HepG2 (cell line): ENCODE measurements around the gene ATAD1. TPM values are rescaled to one million over a fixed set of nuclear protein-coding genes. Genes with fewer than 3 reads are reported as not detected.

Experiments used
- FOXA3 ChIP-seq: IDR thresholded peaks from 2 replicates; pipeline ENCODE4 v1.6.1; 2016; ENCODE audit warnings: missing genetic modification reagents, missing compliant biosample characterization
- FOXM1 ChIP-seq: sonication (generic); formaldehyde crosslinking; IDR thresholded peaks from 2 replicates; pipeline ENCODE4 v1.5.0; 2020; ENCODE audit warnings: missing genetic modification reagents
- FOXP1 ChIP-seq, 2 experiments: fragments of 450-650 bp in 1 of 2; IDR thresholded peaks; 2 replicates each; pipeline ENCODE4 v1.6.1; 2017 to 2018; ENCODE audit warnings: antibody characterized with exemption in 1 of 2
- KMT2B ChIP-seq: IDR thresholded peaks from 2 replicates; pipeline ENCODE4 v1.6.1; 2016; ENCODE audit warnings: missing genetic modification reagents, missing compliant biosample characterization
- MEIS2 ChIP-seq: sonication (generic); formaldehyde crosslinking; IDR thresholded peaks from 2 replicates; pipeline ENCODE4 v1.9.0; 2021; ENCODE audit warnings: mild to moderate bottlenecking, missing genetic modification reagents
- MLLT10 ChIP-seq: sonication (generic); formaldehyde crosslinking; IDR thresholded peaks from 2 replicates; pipeline ENCODE4 v1.4.0; 2020; ENCODE audit warnings: missing genetic modification reagents
- RBFOX2 ChIP-seq: fragments of 200-400 bp; formaldehyde crosslinking; IDR thresholded peaks from 2 replicates; pipeline ENCODE4 v1.6.1; 2017; ENCODE audit warnings: low read depth, mild to moderate bottlenecking, low read length
- RBM39 ChIP-seq: fragments of 200-400 bp; formaldehyde crosslinking; IDR thresholded peaks from one replicate; pipeline ENCODE4 v1.6.1; 2018; ENCODE audit warnings: antibody characterized with exemption, mild to moderate bottlenecking, low read depth, low read length; ENCODE audit not compliant: poor library complexity, severe bottlenecking
- RXRA ChIP-seq: sonication (generic); formaldehyde crosslinking; IDR thresholded peaks from 2 replicates; pipeline ENCODE4 v1.5.1; 2020; ENCODE audit warnings: missing genetic modification reagents
- SAP130 ChIP-seq: IDR thresholded peaks from 2 replicates; pipeline ENCODE4 v1.6.1; 2016; ENCODE audit warnings: low read depth
- YY1 ChIP-seq: IDR thresholded peaks from 2 replicates; pipeline ENCODE4 v1.6.1; 2011; ENCODE audit warnings: low read length, low read depth, moderate library complexity, mild to moderate bottlenecking; ENCODE audit not compliant: insufficient read depth, insufficient replicate concordance
- ZBTB7B ChIP-seq: sonication (generic); formaldehyde crosslinking; IDR thresholded peaks from 2 replicates; pipeline ENCODE4 v1.4.0; 2020; ENCODE audit warnings: missing genetic modification reagents
- ZNF101 ChIP-seq: sonication (generic); formaldehyde crosslinking; IDR thresholded peaks from 2 replicates; pipeline ENCODE4 v1.4.0; 2020; ENCODE audit warnings: mild to moderate bottlenecking, low read depth, missing genetic modification reagents, borderline replicate concordance
- ZNF136 ChIP-seq: sonication (generic); formaldehyde crosslinking; IDR thresholded peaks from 2 replicates; pipeline ENCODE4 v1.8.1; 2022; ENCODE audit warnings: low read depth, mild to moderate bottlenecking, moderate library complexity, missing genetic modification reagents
- ZNF253 ChIP-seq: sonication (generic); formaldehyde crosslinking; IDR thresholded peaks from 2 replicates; pipeline ENCODE4 v1.8.0; 2022; ENCODE audit warnings: mild to moderate bottlenecking, missing genetic modification reagents, borderline replicate concordance
- polyA plus RNA-seq, 8 experiments: library from polyadenylated mRNA; depleted of rRNA in 3 of 8; stranded (reverse) in 7 of 8; unstranded in 1 of 8; fragments of >200 nt; fragmentation: Illumina TruSeq in 4 of 8; extraction: Trizol in 4 of 8; gene quantifications; 2 replicates each; pipeline versions ENCODE4 v1.2.1 to v1.2.3, GENCODE V29; 2011 to 2016; ENCODE audit warnings: low read depth in 4 of 8, missing spikeins in 1 of 8, mixed read lengths in 1 of 8; ENCODE audit not compliant: insufficient read depth in 1 of 8
- total RNA-seq, 5 experiments: library from RNA; depleted of rRNA; stranded (reverse); fragments of >200 nt; fragmentation: Illumina TruSeq; extraction: Trizol; gene quantifications; 2 replicates each; pipeline ENCODE4 v1.2.3, GENCODE V29; 2016; ENCODE audit warnings: low read depth in 1 of 5
- TF ChIP-seq, protein P1 (sequence below): sonication (generic); formaldehyde crosslinking; IDR thresholded peaks from 2 replicates; pipeline ENCODE4 v1.5.0; 2020; ENCODE audit warnings: mild to moderate bottlenecking, missing genetic modification reagents, borderline replicate concordance
- TF ChIP-seq, protein P2 (sequence below): IDR thresholded peaks from 2 replicates; pipeline ENCODE4 v1.6.1; 2016; ENCODE audit warnings: mild to moderate bottlenecking
- TF ChIP-seq, protein P3 (sequence below): sonication (generic); formaldehyde crosslinking; conservative IDR thresholded peaks from 2 replicates; pipeline ENCODE4 v1.4.0; 2020; ENCODE audit warnings: mild to moderate bottlenecking, missing genetic modification reagents, moderate library complexity
- TF ChIP-seq, protein P4 (sequence below): sonication (generic); formaldehyde crosslinking; IDR thresholded peaks from 2 replicates; pipeline ENCODE4 v1.8.0; 2022; ENCODE audit warnings: mild to moderate bottlenecking, missing genetic modification reagents, borderline replicate concordance
- TF ChIP-seq, protein P5 (sequence below): sonication (generic); formaldehyde crosslinking; IDR thresholded peaks from 2 replicates; pipeline ENCODE4 v1.4.0; 2020; ENCODE audit warnings: missing genetic modification reagents

Gene ATAD1
- total and polyA plus RNA-seq, 2 of the 13 experiments (the other 11 are each of a cell fraction or from before 2014, with no cell fraction given) = 14.9 to 28.2 TPM

DNA sequence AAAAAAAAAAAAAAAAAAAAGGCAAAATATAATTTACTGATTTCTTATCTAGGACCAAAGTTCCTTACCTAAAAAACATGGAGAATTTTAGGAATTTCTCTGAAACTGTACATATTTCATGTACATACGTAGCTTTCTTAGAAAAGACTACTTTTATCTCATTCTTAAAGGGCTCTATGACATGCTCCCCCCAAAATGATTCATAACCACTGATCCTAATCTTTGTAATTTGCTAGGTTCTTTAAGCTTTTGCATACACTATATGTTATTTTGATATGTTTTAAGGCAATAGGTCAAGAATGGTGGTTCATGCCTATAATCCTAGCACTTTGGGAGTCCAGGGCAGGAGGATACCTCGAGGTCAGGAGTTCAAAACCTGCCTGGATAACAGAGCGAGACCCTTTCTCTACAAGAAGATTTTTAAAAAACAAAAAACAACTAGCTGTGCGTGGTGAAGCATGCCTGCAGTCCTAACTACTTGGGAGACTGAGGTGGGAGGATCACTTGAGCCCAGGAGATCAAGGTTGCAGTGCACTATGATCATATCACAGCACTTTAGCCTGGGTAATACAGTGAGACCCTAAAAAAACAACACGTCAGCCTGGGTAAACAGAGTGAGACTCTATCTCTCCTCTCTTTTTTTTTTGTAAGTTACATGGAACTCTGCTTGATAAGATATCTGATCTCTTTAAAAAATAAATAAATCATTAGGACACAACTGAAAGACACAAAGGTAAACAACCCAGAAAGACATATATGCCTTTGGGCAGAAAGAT is 54.8 kb downstream of the ATAD1 start (continued):
- TF ChIP-seq, protein P1, sequence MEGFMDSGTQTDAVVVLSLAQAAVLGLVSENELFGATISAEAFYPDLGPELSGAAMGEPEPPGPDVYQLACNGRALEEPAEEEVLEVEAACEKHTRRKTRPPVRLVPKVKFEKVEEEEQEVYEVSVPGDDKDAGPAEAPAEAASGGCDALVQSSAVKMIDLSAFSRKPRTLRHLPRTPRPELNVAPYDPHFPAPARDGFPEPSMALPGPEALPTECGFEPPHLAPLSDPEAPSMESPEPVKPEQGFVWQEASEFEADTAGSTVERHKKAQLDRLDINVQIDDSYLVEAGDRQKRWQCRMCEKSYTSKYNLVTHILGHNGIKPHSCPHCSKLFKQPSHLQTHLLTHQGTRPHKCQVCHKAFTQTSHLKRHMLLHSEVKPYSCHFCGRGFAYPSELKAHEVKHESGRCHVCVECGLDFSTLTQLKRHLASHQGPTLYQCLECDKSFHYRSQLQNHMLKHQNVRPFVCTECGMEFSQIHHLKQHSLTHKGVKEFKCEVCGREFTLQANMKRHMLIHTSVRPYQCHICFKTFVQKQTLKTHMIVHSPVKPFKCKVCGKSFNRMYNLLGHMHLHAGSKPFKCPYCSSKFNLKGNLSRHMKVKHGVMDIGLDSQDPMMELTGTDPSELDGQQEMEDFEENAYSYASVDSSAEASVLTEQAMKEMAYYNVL = no peak
- TF ChIP-seq MLLT10 (CRISPR knock-in tag) (no peak), FOXM1 (CRISPR knock-in tag) (no peak), MEIS2 (CRISPR knock-in tag) (no peak), ZNF101 (CRISPR knock-in tag) (no peak), ZNF253 (no peak), ZNF136 (CRISPR knock-in tag) (no peak), RBM39 (no peak), RBFOX2 (no peak), FOXA3 (CRISPR knock-in tag) (0 out of 2 replicates have a peak, but pooled peaks have one; percentile 11), ZBTB7B (CRISPR knock-in tag) (no peak), FOXP1 (IDR thresholded peaks at IDR 0.05) (no peak), FOXP1 (CRISPR knock-in tag; IDR thresholded peaks at IDR 0.05) (peak; percentile 21; the same call in 1 of the 2 replicates), SAP130 (CRISPR knock-in tag) (0 out of 2 replicates have a peak, but pooled peaks have one; percentile 24), KMT2B (CRISPR knock-in tag) (no peak), RXRA (no peak), YY1 (no peak)
- TF ChIP-seq, protein P2, sequence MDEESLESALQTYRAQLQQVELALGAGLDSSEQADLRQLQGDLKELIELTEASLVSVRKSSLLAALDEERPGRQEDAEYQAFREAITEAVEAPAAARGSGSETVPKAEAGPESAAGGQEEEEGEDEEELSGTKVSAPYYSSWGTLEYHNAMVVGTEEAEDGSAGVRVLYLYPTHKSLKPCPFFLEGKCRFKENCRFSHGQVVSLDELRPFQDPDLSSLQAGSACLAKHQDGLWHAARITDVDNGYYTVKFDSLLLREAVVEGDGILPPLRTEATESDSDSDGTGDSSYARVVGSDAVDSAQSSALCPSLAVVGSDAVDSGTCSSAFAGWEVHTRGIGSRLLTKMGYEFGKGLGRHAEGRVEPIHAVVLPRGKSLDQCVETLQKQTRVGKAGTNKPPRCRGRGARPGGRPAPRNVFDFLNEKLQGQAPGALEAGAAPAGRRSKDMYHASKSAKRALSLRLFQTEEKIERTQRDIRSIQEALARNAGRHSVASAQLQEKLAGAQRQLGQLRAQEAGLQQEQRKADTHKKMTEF (CRISPR knock-in tag) = no peak
- TF ChIP-seq, protein P3, sequence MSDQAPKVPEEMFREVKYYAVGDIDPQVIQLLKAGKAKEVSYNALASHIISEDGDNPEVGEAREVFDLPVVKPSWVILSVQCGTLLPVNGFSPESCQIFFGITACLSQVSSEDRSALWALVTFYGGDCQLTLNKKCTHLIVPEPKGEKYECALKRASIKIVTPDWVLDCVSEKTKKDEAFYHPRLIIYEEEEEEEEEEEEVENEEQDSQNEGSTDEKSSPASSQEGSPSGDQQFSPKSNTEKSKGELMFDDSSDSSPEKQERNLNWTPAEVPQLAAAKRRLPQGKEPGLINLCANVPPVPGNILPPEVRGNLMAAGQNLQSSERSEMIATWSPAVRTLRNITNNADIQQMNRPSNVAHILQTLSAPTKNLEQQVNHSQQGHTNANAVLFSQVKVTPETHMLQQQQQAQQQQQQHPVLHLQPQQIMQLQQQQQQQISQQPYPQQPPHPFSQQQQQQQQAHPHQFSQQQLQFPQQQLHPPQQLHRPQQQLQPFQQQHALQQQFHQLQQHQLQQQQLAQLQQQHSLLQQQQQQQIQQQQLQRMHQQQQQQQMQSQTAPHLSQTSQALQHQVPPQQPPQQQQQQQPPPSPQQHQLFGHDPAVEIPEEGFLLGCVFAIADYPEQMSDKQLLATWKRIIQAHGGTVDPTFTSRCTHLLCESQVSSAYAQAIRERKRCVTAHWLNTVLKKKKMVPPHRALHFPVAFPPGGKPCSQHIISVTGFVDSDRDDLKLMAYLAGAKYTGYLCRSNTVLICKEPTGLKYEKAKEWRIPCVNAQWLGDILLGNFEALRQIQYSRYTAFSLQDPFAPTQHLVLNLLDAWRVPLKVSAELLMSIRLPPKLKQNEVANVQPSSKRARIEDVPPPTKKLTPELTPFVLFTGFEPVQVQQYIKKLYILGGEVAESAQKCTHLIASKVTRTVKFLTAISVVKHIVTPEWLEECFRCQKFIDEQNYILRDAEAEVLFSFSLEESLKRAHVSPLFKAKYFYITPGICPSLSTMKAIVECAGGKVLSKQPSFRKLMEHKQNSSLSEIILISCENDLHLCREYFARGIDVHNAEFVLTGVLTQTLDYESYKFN (CRISPR knock-in tag) = peak; percentile 39; the same call in 1 of the 2 replicates
- TF ChIP-seq, protein P4, sequence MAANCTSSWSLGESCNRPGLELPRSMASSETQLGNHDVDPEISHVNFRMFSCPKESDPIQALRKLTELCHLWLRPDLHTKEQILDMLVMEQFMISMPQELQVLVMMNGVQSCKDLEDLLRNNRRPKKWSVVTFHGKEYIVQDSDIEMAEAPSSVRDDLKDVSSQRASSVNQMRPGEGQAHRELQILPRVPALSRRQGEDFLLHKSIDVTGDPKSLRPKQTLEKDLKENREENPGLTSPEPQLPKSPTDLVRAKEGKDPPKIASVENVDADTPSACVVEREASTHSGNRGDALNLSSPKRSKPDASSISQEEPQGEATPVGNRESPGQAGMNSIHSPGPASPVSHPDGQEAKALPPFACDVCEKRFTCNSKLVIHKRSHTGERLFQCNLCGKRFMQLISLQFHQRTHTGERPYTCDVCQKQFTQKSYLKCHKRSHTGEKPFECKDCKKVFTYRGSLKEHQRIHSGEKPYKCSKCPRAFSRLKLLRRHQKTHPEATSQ = no peak
- TF ChIP-seq, protein P5, sequence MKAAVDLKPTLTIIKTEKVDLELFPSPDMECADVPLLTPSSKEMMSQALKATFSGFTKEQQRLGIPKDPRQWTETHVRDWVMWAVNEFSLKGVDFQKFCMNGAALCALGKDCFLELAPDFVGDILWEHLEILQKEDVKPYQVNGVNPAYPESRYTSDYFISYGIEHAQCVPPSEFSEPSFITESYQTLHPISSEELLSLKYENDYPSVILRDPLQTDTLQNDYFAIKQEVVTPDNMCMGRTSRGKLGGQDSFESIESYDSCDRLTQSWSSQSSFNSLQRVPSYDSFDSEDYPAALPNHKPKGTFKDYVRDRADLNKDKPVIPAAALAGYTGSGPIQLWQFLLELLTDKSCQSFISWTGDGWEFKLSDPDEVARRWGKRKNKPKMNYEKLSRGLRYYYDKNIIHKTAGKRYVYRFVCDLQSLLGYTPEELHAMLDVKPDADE (CRISPR knock-in tag) = no peak
